ENCODE results near the gene CDH13. TPM values are rescaled to one million over a fixed set of nuclear protein-coding genes. Genes with fewer than 3 reads are reported as not detected.

Gene CDH13
- polyA plus RNA-seq, 1 donor from 2014 or later = 3.2 TPM

DNA sequence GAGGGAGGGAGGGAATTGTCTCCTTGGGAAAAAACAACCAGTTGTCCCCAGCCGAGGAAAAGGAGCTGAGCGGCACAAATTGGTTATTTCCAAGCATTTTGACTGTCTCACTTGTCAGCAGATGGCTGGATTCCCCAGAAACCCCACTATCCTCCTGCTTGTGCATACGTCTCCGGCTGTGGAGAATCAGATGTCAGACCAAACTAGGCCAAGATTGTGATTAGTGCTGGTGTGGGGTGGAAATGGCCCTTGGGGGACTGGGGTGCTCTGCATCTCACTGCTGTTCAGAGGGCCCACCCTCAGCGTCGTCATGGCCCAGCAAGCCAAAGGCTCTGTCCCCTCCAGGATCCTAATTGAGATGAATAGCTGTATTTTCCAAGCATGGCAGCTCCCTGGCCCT is 1049.3 kb downstream of the CDH13 start:
- H3K79me2 ChIP-seq (replicated peaks; ENCODE audit: insufficient read depth, low read length) = no peaks in the 10 kb centered on the region
- no peaks in the 10 kb centered on the region for H3K36me3 ChIP-seq (ENCODE audit: insufficient read depth, low read length)
- H3K27me3 ChIP-seq (ENCODE audit: insufficient read depth, low read depth, low read length) = no peaks in the 10 kb centered on the region
- no peak overlapping the region for H2AFZ ChIP-seq (ENCODE audit: low read depth, low read length)
- H3F3A ChIP-seq (ENCODE audit: insufficient read depth, low read length, poor library complexity, severe bottlenecking) = no peaks in the 10 kb centered on the region
- H4K20me1 ChIP-seq (ENCODE audit: insufficient read depth) = no peaks in the 10 kb centered on the region
- no peaks in the 10 kb centered on the region for H3K9me3 ChIP-seq (ENCODE audit: low read length)
- no peak overlapping the region for H3K9ac ChIP-seq (ENCODE audit: low read length)
- no peak overlapping the region for H3K4me2 ChIP-seq (ENCODE audit: low read length)
- TF ChIP-seq EP300 (conservative IDR thresholded peaks at IDR 0.05; ENCODE audit: poor library complexity, severe bottlenecking) (no peak), MXI1 (conservative IDR thresholded peaks at IDR 0.05; ENCODE audit: poor library complexity, severe bottlenecking) (no peak), SMC3 (conservative IDR thresholded peaks at IDR 0.05; ENCODE audit: poor library complexity) (no peak)
- TF ChIP-seq, protein P1, sequence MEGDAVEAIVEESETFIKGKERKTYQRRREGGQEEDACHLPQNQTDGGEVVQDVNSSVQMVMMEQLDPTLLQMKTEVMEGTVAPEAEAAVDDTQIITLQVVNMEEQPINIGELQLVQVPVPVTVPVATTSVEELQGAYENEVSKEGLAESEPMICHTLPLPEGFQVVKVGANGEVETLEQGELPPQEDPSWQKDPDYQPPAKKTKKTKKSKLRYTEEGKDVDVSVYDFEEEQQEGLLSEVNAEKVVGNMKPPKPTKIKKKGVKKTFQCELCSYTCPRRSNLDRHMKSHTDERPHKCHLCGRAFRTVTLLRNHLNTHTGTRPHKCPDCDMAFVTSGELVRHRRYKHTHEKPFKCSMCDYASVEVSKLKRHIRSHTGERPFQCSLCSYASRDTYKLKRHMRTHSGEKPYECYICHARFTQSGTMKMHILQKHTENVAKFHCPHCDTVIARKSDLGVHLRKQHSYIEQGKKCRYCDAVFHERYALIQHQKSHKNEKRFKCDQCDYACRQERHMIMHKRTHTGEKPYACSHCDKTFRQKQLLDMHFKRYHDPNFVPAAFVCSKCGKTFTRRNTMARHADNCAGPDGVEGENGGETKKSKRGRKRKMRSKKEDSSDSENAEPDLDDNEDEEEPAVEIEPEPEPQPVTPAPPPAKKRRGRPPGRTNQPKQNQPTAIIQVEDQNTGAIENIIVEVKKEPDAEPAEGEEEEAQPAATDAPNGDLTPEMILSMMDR (IDR thresholded peaks at IDR 0.05; ENCODE audit: poor library complexity, severe bottlenecking) = no peak
- TF ChIP-seq, protein P2, sequence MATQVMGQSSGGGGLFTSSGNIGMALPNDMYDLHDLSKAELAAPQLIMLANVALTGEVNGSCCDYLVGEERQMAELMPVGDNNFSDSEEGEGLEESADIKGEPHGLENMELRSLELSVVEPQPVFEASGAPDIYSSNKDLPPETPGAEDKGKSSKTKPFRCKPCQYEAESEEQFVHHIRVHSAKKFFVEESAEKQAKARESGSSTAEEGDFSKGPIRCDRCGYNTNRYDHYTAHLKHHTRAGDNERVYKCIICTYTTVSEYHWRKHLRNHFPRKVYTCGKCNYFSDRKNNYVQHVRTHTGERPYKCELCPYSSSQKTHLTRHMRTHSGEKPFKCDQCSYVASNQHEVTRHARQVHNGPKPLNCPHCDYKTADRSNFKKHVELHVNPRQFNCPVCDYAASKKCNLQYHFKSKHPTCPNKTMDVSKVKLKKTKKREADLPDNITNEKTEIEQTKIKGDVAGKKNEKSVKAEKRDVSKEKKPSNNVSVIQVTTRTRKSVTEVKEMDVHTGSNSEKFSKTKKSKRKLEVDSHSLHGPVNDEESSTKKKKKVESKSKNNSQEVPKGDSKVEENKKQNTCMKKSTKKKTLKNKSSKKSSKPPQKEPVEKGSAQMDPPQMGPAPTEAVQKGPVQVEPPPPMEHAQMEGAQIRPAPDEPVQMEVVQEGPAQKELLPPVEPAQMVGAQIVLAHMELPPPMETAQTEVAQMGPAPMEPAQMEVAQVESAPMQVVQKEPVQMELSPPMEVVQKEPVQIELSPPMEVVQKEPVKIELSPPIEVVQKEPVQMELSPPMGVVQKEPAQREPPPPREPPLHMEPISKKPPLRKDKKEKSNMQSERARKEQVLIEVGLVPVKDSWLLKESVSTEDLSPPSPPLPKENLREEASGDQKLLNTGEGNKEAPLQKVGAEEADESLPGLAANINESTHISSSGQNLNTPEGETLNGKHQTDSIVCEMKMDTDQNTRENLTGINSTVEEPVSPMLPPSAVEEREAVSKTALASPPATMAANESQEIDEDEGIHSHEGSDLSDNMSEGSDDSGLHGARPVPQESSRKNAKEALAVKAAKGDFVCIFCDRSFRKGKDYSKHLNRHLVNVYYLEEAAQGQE (IDR thresholded peaks at IDR 0.05; ENCODE audit: borderline replicate concordance) = no peak
- no peak overlapping the region for H3K27ac ChIP-seq (ENCODE audit: low read length)
- no peak overlapping the region for H3K4me3 ChIP-seq (ENCODE audit: low read length)
- no peaks in the 10 kb centered on the region for H3K9me2 ChIP-seq (ENCODE audit: insufficient read depth, low read length)

DNA sequence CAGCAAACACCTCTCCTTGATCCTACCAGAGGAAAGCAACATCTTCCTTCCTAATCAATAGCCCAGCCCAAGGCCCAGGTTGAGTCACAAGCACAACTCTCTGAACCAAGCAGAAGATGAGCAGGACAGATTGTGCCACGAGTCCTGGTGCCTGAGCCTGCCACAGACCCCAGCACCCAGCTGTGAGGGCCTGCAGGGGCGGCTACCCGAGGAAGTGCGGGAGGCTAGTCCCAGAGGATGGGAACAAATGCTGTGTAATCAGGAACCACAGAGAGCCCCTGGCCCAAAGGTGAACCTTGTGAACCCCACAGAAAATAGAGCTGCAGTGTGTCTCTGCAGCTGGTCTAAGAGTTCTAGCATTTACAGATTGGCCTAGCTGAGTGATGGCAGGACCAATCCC is 1054.2 kb downstream of the CDH13 start:
- H3K27ac ChIP-seq (ENCODE audit: low read length) = no peak overlapping the region
- no peaks in the 10 kb centered on the region for H3K27me3 ChIP-seq (ENCODE audit: insufficient read depth, low read depth, low read length)
- no peak overlapping the region for H3K4me3 ChIP-seq (ENCODE audit: low read length)
- no peak overlapping the region for H3K9ac ChIP-seq (ENCODE audit: low read length)
- H2AFZ ChIP-seq (ENCODE audit: low read depth, low read length) = no peak overlapping the region
- H4K20me1 ChIP-seq (ENCODE audit: insufficient read depth) = no peaks in the 10 kb centered on the region
- H3K9me3 ChIP-seq (ENCODE audit: low read length) = no peaks in the 10 kb centered on the region
- no peaks in the 10 kb centered on the region for H3K9me2 ChIP-seq (ENCODE audit: insufficient read depth, low read length)
- TF ChIP-seq SMC3 (conservative IDR thresholded peaks at IDR 0.05; ENCODE audit: poor library complexity) = no peak
- TF ChIP-seq TAF1 (IDR thresholded peaks at IDR 0.05; ENCODE audit: low read depth) = no peak
- TF ChIP-seq MXI1 (conservative IDR thresholded peaks at IDR 0.05; ENCODE audit: poor library complexity, severe bottlenecking) = no peak
- TF ChIP-seq, protein P1 (IDR thresholded peaks at IDR 0.05; ENCODE audit: poor library complexity, severe bottlenecking) = no peak
- no peak for TF ChIP-seq EP300 (conservative IDR thresholded peaks at IDR 0.05; ENCODE audit: poor library complexity, severe bottlenecking)
- H3F3A ChIP-seq (ENCODE audit: insufficient read depth, low read length, poor library complexity, severe bottlenecking) = no peaks in the 10 kb centered on the region
- H3K79me2 ChIP-seq (replicated peaks; ENCODE audit: insufficient read depth, low read length) = no peaks in the 10 kb centered on the region
- H3K36me3 ChIP-seq (ENCODE audit: insufficient read depth, low read length) = no peaks in the 10 kb centered on the region
- no peak overlapping the region for H3K4me2 ChIP-seq (ENCODE audit: low read length)

Measured in neural cell (in vitro differentiated cells).